IPS-11a (cell line): ENCODE measurements around the gene TMEFF1.

Experiments used
- H3K4me3 ChIP-seq: one replicate; pipeline ENCODE4 v1.5.1; 2013; ENCODE audit warnings: low read depth, low read length, control low read depth

Gene TMEFF1

GRCh38 chr9:100601216-100601615 is 128.3 kb downstream of the TMEFF1 start:
- H3K4me3 ChIP-seq = no peak overlapping the region

- no peak overlapping the region for H3K4me3 ChIP-seq
Measured at GRCh38 chr9:100602342-100602801, 129.4 kb downstream of the TMEFF1 start.

- no peak overlapping the region for H3K4me3 ChIP-seq
Measured at GRCh38 chr9:100605405-100605804, 132.5 kb downstream of the TMEFF1 start.

- H3K4me3 ChIP-seq = no peak overlapping the region
Measured at GRCh38 chr9:100619194-100619593, 146.2 kb downstream of the TMEFF1 start.

- no peak overlapping the region for H3K4me3 ChIP-seq
Measured at GRCh38 chr9:100619665-100620064, 146.7 kb downstream of the TMEFF1 start.

- H3K4me3 ChIP-seq = no peak overlapping the region
Measured at GRCh38 chr9:100623969-100624368, 151.0 kb downstream of the TMEFF1 start.

- no peak overlapping the region for H3K4me3 ChIP-seq
Measured at GRCh38 chr9:100626949-100627348, 154.0 kb downstream of the TMEFF1 start.
